Measurements from ENCODE around the gene KLRG1. TPM values are rescaled to one million over a fixed set of nuclear protein-coding genes. Genes with fewer than 3 reads are reported as not detected.

The KLRG1 gene
- total and polyA plus RNA-seq, 2 of the 8 experiments (the other 6 are each of a cell fraction or from before 2014, with no cell fraction given), result 7.9 to 12.8 TPM

DNA sequence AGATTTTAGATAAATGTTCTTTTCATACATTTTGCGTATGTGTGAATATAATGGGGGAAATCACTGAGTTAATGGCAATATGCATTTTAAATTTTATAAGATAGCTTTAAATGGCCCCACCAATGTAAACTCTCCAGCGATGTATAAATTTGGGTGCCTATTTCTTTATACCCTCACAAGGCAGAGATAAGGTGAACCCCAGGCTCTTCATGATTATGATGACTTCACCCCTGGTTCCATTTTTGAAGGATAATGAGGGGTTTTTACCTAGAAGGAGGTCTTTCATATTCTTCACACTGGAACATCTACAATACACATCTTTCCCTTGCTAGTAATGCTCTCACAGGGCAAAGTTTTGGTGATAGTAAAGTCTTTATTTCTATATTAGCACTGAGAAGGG is 35.2 kb downstream of the KLRG1 start:
- no peak overlapping the region for H2AK5ac ChIP-seq (ENCODE audit: low read depth, low read length)
- no peak overlapping the region for H3K4me3 ChIP-seq (ENCODE audit: extremely low read depth in 1 of 4, insufficient read depth in 2 of 4, low read depth in 3 of 4, low read length in 4 of 4)
- H2BK20ac ChIP-seq (ENCODE audit: low read length), result no peak overlapping the region
- no peaks in the 10 kb centered on the region for H3K23me2 ChIP-seq (ENCODE audit: low read depth, low read length)
- no peak overlapping the region for H2BK15ac ChIP-seq (ENCODE audit: low read length)
- no peaks in the 10 kb centered on the region for H3K79me2 ChIP-seq (ENCODE audit: control insufficient read depth in 1 of 2, insufficient read depth in 2 of 2, low read length in 2 of 2)
- no peak overlapping the region for H2BK120ac ChIP-seq (replicated peaks; ENCODE audit: low read depth, low read length)
- DNase-seq (ENCODE audit: low read depth in 1 of 2, low spot score in 2 of 2), result no peak
- H3K4me1 ChIP-seq (replicated peaks in 1 of 4; ENCODE audit: control insufficient read depth in 3 of 4, insufficient read depth in 4 of 4, low read length in 3 of 4), result no peaks in the 10 kb centered on the region
- H3K79me1 ChIP-seq (ENCODE audit: low read depth, low read length), result no peaks in the 10 kb centered on the region
- FAIRE-seq, result no peak
- H3K4me2 ChIP-seq (ENCODE audit: insufficient read depth in 1 of 2, low read depth in 2 of 2, low read length in 2 of 2), result no peak overlapping the region
- CTCF ChIA-PET (ENCODE audit: partially characterized antibody), result interaction anchor here (0.7 kb wide), 1 partner anchor 358 kb away, joined by 3 read pairs; no protein-coding TSS in a partner anchor
- no peak overlapping the region for H2BK12ac ChIP-seq (ENCODE audit: low read depth, low read length)
- no peaks in the 10 kb centered on the region for H4K20me1 ChIP-seq (replicated peaks in 1 of 2; ENCODE audit: control insufficient read depth in 1 of 2, insufficient read depth in 2 of 2, low read length in 2 of 2)
- no peak overlapping the region for H3K23ac ChIP-seq (ENCODE audit: insufficient read length)
- POLR2A ChIA-PET (ENCODE audit: partially characterized antibody), result no interaction called here
- H3K56ac ChIP-seq (replicated peaks; ENCODE audit: insufficient read length, low read depth, low read length), result no peak overlapping the region
- no peaks in the 10 kb centered on the region for H3K36me3 ChIP-seq (ENCODE audit: control insufficient read depth in 2 of 4, insufficient read depth in 4 of 4, low read length in 3 of 4)
- H3K27me3 ChIP-seq (replicated peaks in 1 of 4; ENCODE audit: control insufficient read depth in 3 of 4, extremely low read depth in 1 of 4, insufficient read depth in 3 of 4, low read length in 3 of 4), result no peaks in the 10 kb centered on the region
- no peak overlapping the region for H4K5ac ChIP-seq (ENCODE audit: insufficient read length, low read depth, low read length)
- no peak overlapping the region for H2BK5ac ChIP-seq (ENCODE audit: low read depth, low read length)
- H3K9me3 ChIP-seq (ENCODE audit: insufficient read depth in 2 of 2, low read depth in 1 of 2, low read length in 1 of 2), result no peaks in the 10 kb centered on the region
- H3K27ac ChIP-seq (ENCODE audit: low read depth, low read length), result no peak overlapping the region
- H4K91ac ChIP-seq (replicated peaks; ENCODE audit: insufficient read length, low read length), result no peak overlapping the region
- H3K9ac ChIP-seq (replicated peaks in 1 of 4; ENCODE audit: extremely low read depth in 1 of 4, low read depth in 3 of 4, low read length in 3 of 4), result no peak overlapping the region
- no peak overlapping the region for H4K8ac ChIP-seq (ENCODE audit: extremely low read depth, insufficient read depth, low read length)
- no peak for TF ChIP-seq CBX5 (IDR thresholded peaks at IDR 0.05; ENCODE audit: low read depth, low read length)
- TF ChIP-seq SAP30 (IDR thresholded peaks at IDR 0.05; ENCODE audit: insufficient read depth, insufficient replicate concordance, low read length), result no peak
- no peak for TF ChIP-seq ZNF274 (IDR thresholded peaks at IDR 0.05; ENCODE audit: borderline replicate concordance, extremely low read depth, low read length)
- no peak for TF ChIP-seq RAD21 (IDR thresholded peaks at IDR 0.05 in 1 of 2, conservative IDR thresholded peaks at IDR 0.05 in 1 of 2; ENCODE audit: low read depth in 2 of 2, low read length in 2 of 2)
- WGBS, 2 experiments (ENCODE audit: extremely low coverage in 1 of 2, insufficient coverage in 1 of 2, insufficient read length in 1 of 2, insufficient replicate concordance in 2 of 2, low coverage in 1 of 2, low lambda C conversion rate in 2 of 2, missing lambda C conversion rate in 1 of 2), result 87% methylated on average over 2 of the region's 2 CpGs; no CpG with 5 or more reads in 1 of the 2 experiments
- H2AFZ ChIP-seq (ENCODE audit: low read length), result no peak overlapping the region
- no peak overlapping the region for H3K4ac ChIP-seq (replicated peaks; ENCODE audit: insufficient read length, low read depth, low read length)
- H3K14ac ChIP-seq (ENCODE audit: insufficient read length), result no peak overlapping the region
- no peak overlapping the region for H3K18ac ChIP-seq (ENCODE audit: extremely low read depth, low read length)

All from H1 (cell line).